Endothelial cell (in vitro differentiated cells): ENCODE data around the gene MME. TPM values are rescaled to one million over a fixed set of nuclear protein-coding genes. Genes with fewer than 3 reads are reported as not detected.
A peak's percentile ranks its signal among the peaks of the same experiment; 100 is the strongest.

ENCODE experiments used
- DNase-seq: peaks from one replicate; pipeline ENCODE4 v3.0.0; 2021; ENCODE audit warnings: low spot score
- H3K27ac Mint-ChIP-seq: one replicate; pipeline ENCODE4 v1.8.0; 2021; ENCODE audit warnings: mixed read lengths, inconsistent platforms; ENCODE audit not compliant: unreplicated experiment
- H3K27me3 Mint-ChIP-seq: one replicate; pipeline ENCODE4 v1.8.0; 2021; ENCODE audit warnings: mild to moderate bottlenecking, moderate library complexity, mixed read lengths, inconsistent platforms; ENCODE audit not compliant: unreplicated experiment
- H3K36me3 Mint-ChIP-seq: one replicate; pipeline ENCODE4 v1.8.0; 2021; ENCODE audit warnings: mild to moderate bottlenecking, low read depth, mixed read lengths, inconsistent platforms; ENCODE audit not compliant: unreplicated experiment
- H3K4me1 Mint-ChIP-seq: one replicate; pipeline ENCODE4 v1.8.0; 2021; ENCODE audit warnings: mild to moderate bottlenecking, mixed read lengths, inconsistent platforms; ENCODE audit not compliant: unreplicated experiment
- H3K4me3 Mint-ChIP-seq: one replicate; pipeline ENCODE4 v1.8.0; 2021; ENCODE audit warnings: mild to moderate bottlenecking, mixed read lengths, inconsistent platforms; ENCODE audit not compliant: unreplicated experiment
- H3K9me3 Mint-ChIP-seq: one replicate; pipeline ENCODE4 v1.8.0; 2021; ENCODE audit warnings: mixed read lengths, inconsistent platforms; ENCODE audit not compliant: unreplicated experiment
- total RNA-seq: library from RNA; stranded (reverse); fragmentation: NEBNext Ultra II Directional; extraction: Animal tissue kit (Norgen Biotek cat#: 25700); gene quantifications from one replicate; pipeline ENCODE4 v1.2.1, GENCODE V29; 2021; ENCODE audit not compliant: unreplicated experiment
- TF ChIP-seq, protein P1 (sequence below): fragments of 200-600 bp; sonication (generic); IDR thresholded peaks from one replicate; pipeline ENCODE4 v1.5.0; 2021; ENCODE audit warnings: antibody characterized with exemption; ENCODE audit not compliant: unreplicated experiment

MME gene
- total RNA-seq, 1 donor from 2014 or later: 4.7 TPM

DNA sequence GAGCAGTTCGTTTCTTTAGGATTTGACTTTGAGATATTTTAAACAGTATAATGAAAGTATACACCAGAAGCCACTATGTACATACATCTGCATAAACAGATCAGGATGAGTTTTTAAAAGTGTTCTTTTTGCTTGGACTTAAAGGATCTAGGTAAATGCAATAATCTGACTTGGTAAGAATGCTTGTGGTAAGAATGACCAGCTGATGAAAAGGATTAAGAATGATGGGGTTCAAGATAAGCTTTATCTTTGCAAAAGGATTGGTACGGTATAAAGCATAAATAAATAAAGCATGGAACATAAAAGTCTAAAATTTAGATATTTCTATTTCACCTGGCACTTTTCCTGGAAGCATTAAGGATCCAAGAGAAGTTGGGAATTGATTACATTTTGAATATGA, 9.8 kb upstream of the MME start:
- Mint-ChIP-seq H3K36me3 (no peaks in the 10 kb centered on the region), H3K4me3 (no peak overlapping the region), H3K4me1 (peaks cover 10% of the 10 kb centered on the region), H3K27me3 (peaks cover 1% of the 10 kb centered on the region), H3K27ac (no peak overlapping the region), H3K9me3 (no peaks in the 10 kb centered on the region)
- TF ChIP-seq, protein P1, sequence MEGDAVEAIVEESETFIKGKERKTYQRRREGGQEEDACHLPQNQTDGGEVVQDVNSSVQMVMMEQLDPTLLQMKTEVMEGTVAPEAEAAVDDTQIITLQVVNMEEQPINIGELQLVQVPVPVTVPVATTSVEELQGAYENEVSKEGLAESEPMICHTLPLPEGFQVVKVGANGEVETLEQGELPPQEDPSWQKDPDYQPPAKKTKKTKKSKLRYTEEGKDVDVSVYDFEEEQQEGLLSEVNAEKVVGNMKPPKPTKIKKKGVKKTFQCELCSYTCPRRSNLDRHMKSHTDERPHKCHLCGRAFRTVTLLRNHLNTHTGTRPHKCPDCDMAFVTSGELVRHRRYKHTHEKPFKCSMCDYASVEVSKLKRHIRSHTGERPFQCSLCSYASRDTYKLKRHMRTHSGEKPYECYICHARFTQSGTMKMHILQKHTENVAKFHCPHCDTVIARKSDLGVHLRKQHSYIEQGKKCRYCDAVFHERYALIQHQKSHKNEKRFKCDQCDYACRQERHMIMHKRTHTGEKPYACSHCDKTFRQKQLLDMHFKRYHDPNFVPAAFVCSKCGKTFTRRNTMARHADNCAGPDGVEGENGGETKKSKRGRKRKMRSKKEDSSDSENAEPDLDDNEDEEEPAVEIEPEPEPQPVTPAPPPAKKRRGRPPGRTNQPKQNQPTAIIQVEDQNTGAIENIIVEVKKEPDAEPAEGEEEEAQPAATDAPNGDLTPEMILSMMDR: no peak
- no peak for DNase-seq

DNA sequence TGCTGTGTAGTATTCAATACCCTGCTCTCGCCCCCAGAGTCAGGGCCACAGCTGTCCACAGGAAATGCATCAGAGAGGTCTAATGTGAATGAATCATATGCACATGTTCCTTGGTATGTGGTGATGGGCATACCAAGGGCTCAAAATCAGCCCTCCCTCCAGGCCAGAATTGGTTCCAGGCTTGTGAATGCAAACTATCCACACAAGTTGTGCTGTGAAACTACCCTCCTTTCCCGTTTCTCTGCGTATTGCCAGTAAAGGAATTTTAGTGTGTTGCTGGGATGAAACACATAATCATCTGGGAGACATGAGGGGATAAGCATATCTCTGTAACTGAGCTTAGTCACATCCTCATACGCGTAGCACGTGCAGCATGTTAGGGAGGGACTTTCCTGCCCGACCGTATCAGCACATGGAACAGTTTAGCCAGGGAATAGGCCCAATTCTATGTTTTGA, 9.2 kb upstream of the MME start:
- no peak overlapping the region for H3K4me3 Mint-ChIP-seq
- peaks cover 10% of the 10 kb centered on the region for H3K4me1 Mint-ChIP-seq
- no peak for DNase-seq
- H3K27me3 Mint-ChIP-seq: peaks cover 1% of the 10 kb centered on the region
- no peaks in the 10 kb centered on the region for H3K9me3 Mint-ChIP-seq
- TF ChIP-seq, protein P1: no peak
- no peaks in the 10 kb centered on the region for H3K36me3 Mint-ChIP-seq
- no peak overlapping the region for H3K27ac Mint-ChIP-seq

DNA sequence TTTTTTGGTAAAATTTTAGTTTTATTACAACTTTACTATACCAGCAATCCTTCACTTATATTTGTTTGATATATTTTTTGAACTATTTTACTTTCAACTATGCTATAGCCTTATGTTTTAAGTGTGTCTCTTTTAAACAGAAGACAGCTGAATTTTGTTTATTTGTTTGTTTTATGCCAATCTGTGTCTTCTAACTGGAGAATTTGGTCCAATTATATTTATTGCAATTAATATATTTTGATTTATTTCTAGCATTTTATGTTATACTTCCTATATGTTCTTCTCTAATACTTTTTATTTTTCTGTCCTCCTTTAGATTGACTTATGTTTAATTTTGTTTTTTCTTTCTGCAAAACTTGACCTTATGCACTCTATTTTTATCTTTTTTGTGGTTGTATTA, 4.9 kb upstream of the MME start:
- TF ChIP-seq, protein P1: no peak
- Mint-ChIP-seq H3K36me3 (no peaks in the 10 kb centered on the region), H3K4me3 (no peak overlapping the region), H3K9me3 (no peaks in the 10 kb centered on the region), H3K4me1 (peaks cover 10% of the 10 kb centered on the region), H3K27ac (no peak overlapping the region), H3K27me3 (peaks cover 1% of the 10 kb centered on the region)
- DNase-seq: no peak

DNA sequence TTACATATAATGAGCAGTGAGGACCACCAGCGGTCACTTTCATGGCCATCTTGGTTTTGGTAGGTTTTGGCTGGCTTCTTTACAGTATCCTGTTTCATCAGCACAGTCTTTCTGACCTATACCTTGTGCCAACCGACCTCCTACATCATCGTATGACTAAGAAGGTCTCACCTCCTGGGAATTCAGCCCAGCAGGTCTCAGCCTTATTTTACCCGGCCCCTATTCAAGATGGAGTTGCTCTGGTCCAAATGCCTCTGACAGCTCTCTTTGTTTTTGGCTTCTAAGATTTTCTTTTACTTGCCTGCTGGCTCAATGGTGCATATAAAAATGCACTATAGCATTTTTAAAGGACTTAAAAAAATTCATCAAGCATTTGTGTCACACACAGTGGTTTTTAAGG, 3.2 kb upstream of the MME start:
- Mint-ChIP-seq H3K27ac (no peak overlapping the region), H3K4me1 (peaks cover 15% of the 10 kb centered on the region), H3K9me3 (no peaks in the 10 kb centered on the region), H3K36me3 (no peaks in the 10 kb centered on the region), H3K4me3 (no peak overlapping the region), H3K27me3 (peaks cover 1% of the 10 kb centered on the region)
- no peak for DNase-seq
- TF ChIP-seq, protein P1: no peak

DNA sequence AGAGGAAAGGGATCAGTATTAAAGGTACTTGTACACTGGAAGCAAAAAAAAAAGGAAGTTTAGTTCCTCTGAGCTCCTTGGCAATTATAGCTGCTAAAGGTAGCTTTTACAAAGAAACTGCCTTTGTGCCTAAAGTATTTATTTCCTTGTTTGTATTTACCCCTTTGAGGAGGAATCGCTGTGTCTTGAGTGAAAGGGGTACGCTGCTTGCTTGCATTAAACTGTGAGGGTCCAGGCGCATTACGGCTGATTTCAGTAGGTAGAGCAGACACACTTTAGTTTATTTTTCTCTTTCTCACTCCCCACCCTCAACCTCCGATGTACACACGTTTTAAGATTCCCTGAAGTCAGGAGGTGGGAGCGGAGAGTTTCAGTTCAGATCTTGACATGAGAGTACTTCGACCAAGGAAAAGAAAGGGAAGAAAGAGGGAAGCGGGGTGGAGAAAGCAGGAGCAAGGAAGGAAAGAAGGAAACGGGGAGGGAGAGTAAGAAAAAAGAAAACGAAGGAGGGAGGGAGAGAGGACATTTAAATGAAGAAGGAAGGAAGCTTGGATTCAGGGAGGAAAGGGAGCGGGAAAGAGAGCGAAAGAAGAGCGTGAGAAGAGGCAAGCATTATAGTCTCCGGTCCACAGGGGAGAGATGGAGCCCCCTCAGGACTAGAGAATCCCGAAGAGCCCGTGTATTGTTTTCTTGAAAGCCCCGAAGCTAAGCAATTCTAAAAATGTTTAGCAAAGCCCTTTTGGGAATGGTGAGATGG, 1.2 kb upstream of the MME start:
- H3K4me1 Mint-ChIP-seq: peaks cover 15% of the 10 kb centered on the region
- no peaks in the 10 kb centered on the region for H3K9me3 Mint-ChIP-seq
- no peaks in the 10 kb centered on the region for H3K36me3 Mint-ChIP-seq
- peak overlapping the region; percentile 91 for H3K4me3 Mint-ChIP-seq
- no peak for DNase-seq
- TF ChIP-seq, protein P1: no peak
- peak overlapping the region; percentile 55 for H3K27ac Mint-ChIP-seq
- no peaks in the 10 kb centered on the region for H3K27me3 Mint-ChIP-seq
